Endodermal cell (in vitro differentiated cells): ENCODE measurements around the gene DNAH11. TPM values are rescaled to one million over a fixed set of nuclear protein-coding genes. Genes with fewer than 3 reads are reported as not detected.

Experiments used
- DNase-seq: peaks from one replicate; pipeline ENCODE4 v3.0.0-alpha.2; 2017
- H3K27ac ChIP-seq: 2 replicates; pipeline ENCODE4 v1.5.1; 2013; ENCODE audit warnings: mild to moderate bottlenecking, low read depth, low read length, moderate library complexity
- H3K27me3 ChIP-seq: 2 replicates; pipeline ENCODE4 v1.6.1; 2013; ENCODE audit warnings: mild to moderate bottlenecking, low read length, moderate library complexity; ENCODE audit not compliant: insufficient read depth, control insufficient read depth, poor library complexity, severe bottlenecking
- H3K36me3 ChIP-seq: 2 replicates; pipeline ENCODE4 v1.7.0; 2013; ENCODE audit warnings: mild to moderate bottlenecking, low read length, moderate library complexity; ENCODE audit not compliant: control insufficient read depth, insufficient read depth
- H3K4me1 ChIP-seq: one replicate; pipeline ENCODE4 v1.7.0; 2013; ENCODE audit warnings: low read length; ENCODE audit not compliant: control insufficient read depth, insufficient read depth
- H3K4me3 ChIP-seq: 2 replicates; pipeline ENCODE4 v1.5.1; 2013; ENCODE audit warnings: mild to moderate bottlenecking, low read length, moderate library complexity
- H3K9ac ChIP-seq: 2 replicates; pipeline ENCODE4 v1.6.1; 2013; ENCODE audit warnings: mild to moderate bottlenecking, low read length, moderate library complexity; ENCODE audit not compliant: poor library complexity, severe bottlenecking; ENCODE audit errors: extremely low read depth
- H3K9me3 ChIP-seq: 2 replicates; pipeline ENCODE4 v1.6.1; 2013; ENCODE audit warnings: mild to moderate bottlenecking, low read length, moderate library complexity; ENCODE audit not compliant: control insufficient read depth
- H3K27ac Mint-ChIP-seq: 2 replicates; pipeline ENCODE4 v1.8.0; 2020; ENCODE audit warnings: mixed read lengths
- H3K27me3 Mint-ChIP-seq: 2 replicates; pipeline ENCODE4 v1.8.0; 2021; ENCODE audit warnings: mild to moderate bottlenecking, mixed read lengths; ENCODE audit not compliant: insufficient read depth
- H3K36me3 Mint-ChIP-seq: 2 replicates; pipeline ENCODE4 v1.8.0; 2020; ENCODE audit warnings: low read depth, mixed read lengths
- H3K4me1 Mint-ChIP-seq: 2 replicates; pipeline ENCODE4 v1.8.0; 2020; ENCODE audit warnings: mixed read lengths
- H3K4me3 Mint-ChIP-seq: 2 replicates; pipeline ENCODE4 v1.8.0; 2020; ENCODE audit warnings: mild to moderate bottlenecking, moderate library complexity, mixed read lengths
- H3K9me3 Mint-ChIP-seq: 2 replicates; pipeline ENCODE4 v1.8.0; 2020; ENCODE audit warnings: mild to moderate bottlenecking, mixed read lengths
- WGBS, 2 experiments: methylation state at CpG; one replicate each; pipeline versions ENCODE4 v1.1.5 to v1.1.7; 2013; ENCODE audit warnings: missing lambda C conversion rate in 2 of 2, mixed read lengths in 1 of 2; ENCODE audit not compliant: insufficient coverage in 1 of 2, insufficient read length in 1 of 2; 5-methylcytosine and 5-hydroxymethylcytosine counted together
- total RNA-seq, 2 donors: library from RNA; stranded (reverse); fragmentation: NEBNext Ultra II Directional in 1 of 2; extraction: Animal tissue kit (Norgen Biotek cat#: 25700) in 1 of 2; gene quantifications; 2 replicates in 1 of 2; 3 replicates in 1 of 2; pipeline ENCODE4 v1.2.1, GENCODE V29; 2021
- TF ChIP-seq, protein P1 (sequence below): fragments of 200-600 bp; sonication (generic); conservative IDR thresholded peaks from 2 replicates; pipeline ENCODE4 v1.5.0; 2021; ENCODE audit warnings: antibody characterized with exemption, mild to moderate bottlenecking

The DNAH11 gene
- total RNA-seq, 2 donors from 2014 or later, result 0.80 to 0.99 TPM

DNA sequence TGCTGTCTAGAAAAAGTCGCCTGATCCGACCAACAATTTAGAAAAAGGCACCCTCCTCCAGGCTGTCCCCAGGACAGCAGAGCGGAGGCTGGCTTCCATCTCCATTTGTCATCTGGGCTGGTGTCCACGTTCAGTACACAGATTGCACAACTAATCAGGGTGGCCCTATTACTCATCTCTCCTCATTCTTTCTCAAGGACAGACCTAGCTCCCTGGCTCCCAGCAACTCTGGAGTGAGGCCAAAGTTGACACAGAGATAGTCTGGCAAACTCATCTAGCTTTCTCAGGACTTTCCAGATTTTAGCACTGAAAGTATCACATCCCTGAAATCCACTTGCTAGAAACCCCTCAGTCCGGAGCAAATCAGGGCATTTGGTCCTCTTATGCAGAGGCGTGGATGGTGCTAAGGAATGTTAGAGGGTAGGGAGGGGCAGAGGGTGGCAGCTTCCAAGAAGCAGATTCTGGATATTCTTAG lies 75.1 kb downstream of the DNAH11 start:
- no peak overlapping the region for H3K9ac ChIP-seq
- no peak overlapping the region for H3K27ac Mint-ChIP-seq
- DNase-seq, result no peak
- 90% methylated on average over 3 to 6 of the region's 6 CpGs for WGBS, 2 experiments
- H3K27me3 ChIP-seq, result no peaks in the 10 kb centered on the region
- TF ChIP-seq, protein P1, sequence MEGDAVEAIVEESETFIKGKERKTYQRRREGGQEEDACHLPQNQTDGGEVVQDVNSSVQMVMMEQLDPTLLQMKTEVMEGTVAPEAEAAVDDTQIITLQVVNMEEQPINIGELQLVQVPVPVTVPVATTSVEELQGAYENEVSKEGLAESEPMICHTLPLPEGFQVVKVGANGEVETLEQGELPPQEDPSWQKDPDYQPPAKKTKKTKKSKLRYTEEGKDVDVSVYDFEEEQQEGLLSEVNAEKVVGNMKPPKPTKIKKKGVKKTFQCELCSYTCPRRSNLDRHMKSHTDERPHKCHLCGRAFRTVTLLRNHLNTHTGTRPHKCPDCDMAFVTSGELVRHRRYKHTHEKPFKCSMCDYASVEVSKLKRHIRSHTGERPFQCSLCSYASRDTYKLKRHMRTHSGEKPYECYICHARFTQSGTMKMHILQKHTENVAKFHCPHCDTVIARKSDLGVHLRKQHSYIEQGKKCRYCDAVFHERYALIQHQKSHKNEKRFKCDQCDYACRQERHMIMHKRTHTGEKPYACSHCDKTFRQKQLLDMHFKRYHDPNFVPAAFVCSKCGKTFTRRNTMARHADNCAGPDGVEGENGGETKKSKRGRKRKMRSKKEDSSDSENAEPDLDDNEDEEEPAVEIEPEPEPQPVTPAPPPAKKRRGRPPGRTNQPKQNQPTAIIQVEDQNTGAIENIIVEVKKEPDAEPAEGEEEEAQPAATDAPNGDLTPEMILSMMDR, result no peak
- no peaks in the 10 kb centered on the region for H3K9me3 ChIP-seq
- H3K9me3 Mint-ChIP-seq, result peaks cover 6% of the 10 kb centered on the region
- no peaks in the 10 kb centered on the region for H3K4me1 ChIP-seq
- H3K4me3 ChIP-seq, result no peak overlapping the region
- H3K27me3 Mint-ChIP-seq, result peaks cover 2% of the 10 kb centered on the region
- no peaks in the 10 kb centered on the region for H3K36me3 ChIP-seq
- H3K4me1 Mint-ChIP-seq, result no peaks in the 10 kb centered on the region
- no peak overlapping the region for H3K4me3 Mint-ChIP-seq
- H3K36me3 Mint-ChIP-seq, result no peaks in the 10 kb centered on the region
- H3K27ac ChIP-seq, result no peak overlapping the region

DNA sequence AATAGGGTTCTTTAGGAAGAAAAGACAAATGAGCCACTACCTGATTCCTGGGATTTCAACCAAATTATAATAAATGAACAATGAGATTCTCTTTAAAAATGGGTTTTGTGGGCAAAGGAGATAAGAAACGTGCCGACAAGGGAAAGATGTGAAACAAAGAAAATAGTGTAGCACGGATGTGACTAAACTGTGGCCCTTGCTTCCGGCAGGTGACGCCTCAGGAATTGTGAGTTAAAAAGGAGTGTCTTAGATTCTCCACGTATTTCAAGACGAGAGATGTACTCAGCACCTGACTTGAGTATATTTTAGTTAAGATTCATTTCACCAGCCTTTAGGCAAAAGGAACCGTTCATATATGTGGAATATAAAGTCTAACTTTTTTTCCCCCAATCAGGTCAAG lies 75.9 kb downstream of the DNAH11 start:
- Mint-ChIP-seq H3K36me3 (no peaks in the 10 kb centered on the region), H3K4me3 (no peak overlapping the region)
- H3K4me3 ChIP-seq, result no peak overlapping the region

DNA sequence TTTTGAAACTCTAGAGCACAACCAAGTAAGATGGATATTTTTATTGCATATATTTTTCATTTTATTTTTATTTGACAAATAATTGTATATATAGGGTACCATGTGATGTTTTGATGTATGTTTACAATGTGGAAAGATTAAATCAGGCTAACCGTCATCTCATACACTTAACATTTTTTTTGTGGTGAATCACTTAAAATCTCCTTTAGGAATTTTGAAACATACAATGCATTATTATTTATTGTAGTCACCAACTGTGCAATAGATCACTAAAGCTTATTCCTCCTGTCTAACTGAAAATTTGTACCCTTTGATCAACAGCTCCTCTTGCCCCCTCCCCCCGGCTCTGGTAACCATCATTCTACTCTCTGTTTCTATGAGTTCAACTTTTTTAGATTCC lies 77.2 kb downstream of the DNAH11 start:
- Histone ChIP-seq H3K9me3 (no peaks in the 10 kb centered on the region), H3K27me3 (no peaks in the 10 kb centered on the region), H3K4me3 (no peak overlapping the region), H3K36me3 (no peaks in the 10 kb centered on the region), H3K4me1 (no peaks in the 10 kb centered on the region), H3K27ac (no peak overlapping the region), H3K9ac (no peak overlapping the region)
- Mint-ChIP-seq H3K4me1 (no peaks in the 10 kb centered on the region), H3K9me3 (peaks cover 6% of the 10 kb centered on the region), H3K36me3 (no peaks in the 10 kb centered on the region), H3K27me3 (peaks cover 2% of the 10 kb centered on the region), H3K27ac (no peak overlapping the region), H3K4me3 (no peak overlapping the region)
- 91 to 100% methylated on average over 1 to 2 of the region's 2 CpGs for WGBS, 2 experiments
- DNase-seq, result no peak
- TF ChIP-seq, protein P1, result no peak

More for the DNA sequence above, 75.9 kb downstream of the DNAH11 start:
- no peaks in the 10 kb centered on the region for H3K4me1 Mint-ChIP-seq
- no peaks in the 10 kb centered on the region for H3K27me3 ChIP-seq
- no peak overlapping the region for H3K9ac ChIP-seq
- H3K9me3 ChIP-seq, result no peaks in the 10 kb centered on the region
- H3K36me3 ChIP-seq, result no peaks in the 10 kb centered on the region
- WGBS, 2 experiments, result 86 to 87% methylated on average over 5 to 8 of the region's 8 CpGs
- no peak for DNase-seq
- no peaks in the 10 kb centered on the region for H3K4me1 ChIP-seq
- peaks cover 6% of the 10 kb centered on the region for H3K9me3 Mint-ChIP-seq
- no peak overlapping the region for H3K27ac ChIP-seq
- no peak overlapping the region for H3K27ac Mint-ChIP-seq
- H3K27me3 Mint-ChIP-seq, result peaks cover 2% of the 10 kb centered on the region
- TF ChIP-seq, protein P1, result no peak
